ENCODE results near the gene BANF1. TPM values are rescaled to one million over a fixed set of nuclear protein-coding genes. Genes with fewer than 3 reads are reported as not detected.

BANF1 gene
- total and polyA plus RNA-seq, 9 of the 15 experiments (the other 6 are each of a cell fraction or from before 2014, with no cell fraction given), result 108 to 651 (median 263) TPM

- H3K9me3 ChIP-seq (replicated peaks; ENCODE audit: control insufficient read depth, insufficient read depth, low read depth, low read length), result peaks cover 3% of the 10 kb centered on the region; the same call in 1 of the 2 replicates
- in situ Hi-C loops (cut with MboI) (no loop called here), intact Hi-C loops (cut with micrococcal nuclease) (no loop called here)
- H3K27ac ChIP-seq (ENCODE audit: extremely low read depth, low read depth, low read length), result no peak overlapping the region
- no peaks in the 10 kb centered on the region for H3K4me1 ChIP-seq (replicated peaks in 1 of 2; ENCODE audit: control insufficient read depth in 2 of 2, insufficient read depth in 2 of 2, low read length in 2 of 2)
- 25% methylated on average over 5 of the region's 5 CpGs for WGBS (ENCODE audit: insufficient coverage, low coverage, missing lambda C conversion rate)
- H3K36me3 ChIP-seq (ENCODE audit: control insufficient read depth, insufficient read depth, low read length), result no peaks in the 10 kb centered on the region
- DNase-seq (ENCODE audit: extremely low read depth in 1 of 4, low spot score in 3 of 4) (no peak), ATAC-seq (no peak), FAIRE-seq (no peak)
- no peaks in the 10 kb centered on the region for H4K20me1 ChIP-seq (replicated peaks; ENCODE audit: control insufficient read depth, insufficient read depth, low read length)
- BruUV-seq (replicated peaks), result no TSS peak
- POLR2A ChIA-PET, result interaction anchor here (0.5 to 1.5 kb wide), 3 partner anchors 10 to 118 kb away, joined by 3 read pairs; partner anchors contain the start of genes CATSPER1 and SF3B2
- H3K4me2 ChIP-seq (ENCODE audit: insufficient read depth, low read length), result no peak overlapping the region
- H3K79me2 ChIP-seq (ENCODE audit: control insufficient read depth, insufficient read depth, low read length), result no peaks in the 10 kb centered on the region
- no peaks in the 10 kb centered on the region for H3K9me1 ChIP-seq (ENCODE audit: control insufficient read depth, insufficient read depth, low read length)
- CTCF ChIA-PET (ENCODE audit: low intra/inter-chr PET ratio), result no interaction called here
- no peak overlapping the region for H3K9ac ChIP-seq (ENCODE audit: insufficient read depth in 1 of 2, low read depth in 2 of 2, low read length in 2 of 2)
- no peak overlapping the region for H3K4me3 ChIP-seq
- TF ChIP-seq ATF1 (CRISPR knock-in tag; IDR thresholded peaks at IDR 0.05) (no peak), ATF1 (tag; IDR thresholded peaks at IDR 0.05) (no peak), XRCC3 (IDR thresholded peaks at IDR 0.05) (no peak), MEF2D (tag; conservative IDR thresholded peaks at IDR 0.05; ENCODE audit: low read depth) (no peak), POLR2G (IDR thresholded peaks at IDR 0.05; ENCODE audit: low read depth, low read length) (no peak), GATAD2B (IDR thresholded peaks at IDR 0.05; ENCODE audit: borderline replicate concordance) (no peak), ZNF212 (CRISPR knock-in tag; IDR thresholded peaks at IDR 0.05) (no peak), ILF3 (IDR thresholded peaks at IDR 0.05; ENCODE audit: borderline replicate concordance) (no peak), GTF2E2 (tag; IDR thresholded peaks at IDR 0.05) (no peak), TEAD1 (CRISPR knock-in tag; IDR thresholded peaks at IDR 0.05) (no peak), ERF (CRISPR knock-in tag; IDR thresholded peaks at IDR 0.05) (no peak), NCOA2 (IDR thresholded peaks at IDR 0.05; ENCODE audit: partially characterized antibody in 2 of 2) (no peak), BRD4 (IDR thresholded peaks at IDR 0.05) (no peak)
- TF ChIP-seq, protein P1, sequence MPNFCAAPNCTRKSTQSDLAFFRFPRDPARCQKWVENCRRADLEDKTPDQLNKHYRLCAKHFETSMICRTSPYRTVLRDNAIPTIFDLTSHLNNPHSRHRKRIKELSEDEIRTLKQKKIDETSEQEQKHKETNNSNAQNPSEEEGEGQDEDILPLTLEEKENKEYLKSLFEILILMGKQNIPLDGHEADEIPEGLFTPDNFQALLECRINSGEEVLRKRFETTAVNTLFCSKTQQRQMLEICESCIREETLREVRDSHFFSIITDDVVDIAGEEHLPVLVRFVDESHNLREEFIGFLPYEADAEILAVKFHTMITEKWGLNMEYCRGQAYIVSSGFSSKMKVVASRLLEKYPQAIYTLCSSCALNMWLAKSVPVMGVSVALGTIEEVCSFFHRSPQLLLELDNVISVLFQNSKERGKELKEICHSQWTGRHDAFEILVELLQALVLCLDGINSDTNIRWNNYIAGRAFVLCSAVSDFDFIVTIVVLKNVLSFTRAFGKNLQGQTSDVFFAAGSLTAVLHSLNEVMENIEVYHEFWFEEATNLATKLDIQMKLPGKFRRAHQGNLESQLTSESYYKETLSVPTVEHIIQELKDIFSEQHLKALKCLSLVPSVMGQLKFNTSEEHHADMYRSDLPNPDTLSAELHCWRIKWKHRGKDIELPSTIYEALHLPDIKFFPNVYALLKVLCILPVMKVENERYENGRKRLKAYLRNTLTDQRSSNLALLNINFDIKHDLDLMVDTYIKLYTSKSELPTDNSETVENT (CRISPR knock-in tag; IDR thresholded peaks at IDR 0.05), result no peak
- no peak overlapping the region for H2AFZ ChIP-seq (ENCODE audit: low read depth, low read length)
- peaks cover 2 to 9% of the 10 kb centered on the region in 2 experiments; a peak in 4 of 5 replicates for H3K27me3 ChIP-seq (ENCODE audit: control insufficient read depth in 2 of 2, insufficient read depth in 2 of 2, low read length in 2 of 2)
Observed at GRCh38 chr11:66036334-66036710, 34.0 kb downstream of the BANF1 start.
